ENCODE data around the gene INS. TPM values are rescaled to one million over a fixed set of nuclear protein-coding genes. Genes with fewer than 3 reads are reported as not detected.

Gene INS
- polyA plus RNA-seq, 2 of the 4 experiments (the other 2 are of a cell fraction) = not detected

DNA sequence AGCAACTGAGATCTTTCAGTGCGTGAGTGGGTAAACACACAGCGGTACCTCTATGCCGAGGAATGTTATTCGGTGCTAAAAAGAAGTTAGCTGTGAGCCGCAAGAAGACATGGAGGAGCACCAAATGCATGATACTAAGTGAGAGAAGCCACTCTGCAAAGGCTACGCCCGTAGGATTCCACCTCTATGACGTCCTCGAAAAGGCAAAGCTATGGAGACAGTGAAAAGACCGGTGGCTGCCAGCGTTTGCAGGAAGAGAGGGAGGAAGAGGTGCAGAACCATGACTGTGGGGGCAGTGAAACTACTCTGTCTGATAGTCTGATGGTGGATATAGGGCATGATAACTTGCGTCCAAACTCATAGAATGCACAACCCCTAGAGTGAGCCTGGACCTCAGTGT lies 50.5 kb downstream of the INS start:
- 87% methylated on average over 12 of the region's 12 CpGs for WGBS (ENCODE audit: missing lambda C conversion rate)
- TF ChIP-seq POLR2A (IDR thresholded peaks at IDR 0.05; ENCODE audit: low read length) = no peak
- no peak for TF ChIP-seq JUN (IDR thresholded peaks at IDR 0.05)
- TF ChIP-seq TFCP2L1 (CRISPR knock-in tag; IDR thresholded peaks at IDR 0.05) = no peak
- TF ChIP-seq CBX2 (IDR thresholded peaks at IDR 0.05; ENCODE audit: borderline replicate concordance, low read depth) = no peak
- TF ChIP-seq NR3C1 (IDR thresholded peaks at IDR 0.05) = no peak
- no peak for TF ChIP-seq HEYL (CRISPR knock-in tag; IDR thresholded peaks at IDR 0.05)
- no peak for TF ChIP-seq JUNB (IDR thresholded peaks at IDR 0.05)
- no peak for TF ChIP-seq RFX5 (IDR thresholded peaks at IDR 0.05)
- TF ChIP-seq FOSL2 (IDR thresholded peaks at IDR 0.05) = no peak
- no peak for TF ChIP-seq FOSL2 (CRISPR knock-in tag; IDR thresholded peaks at IDR 0.05)
- no peak for TF ChIP-seq ESRRA (IDR thresholded peaks at IDR 0.05; ENCODE audit: borderline replicate concordance, low read length)
- TF ChIP-seq, protein P1, sequence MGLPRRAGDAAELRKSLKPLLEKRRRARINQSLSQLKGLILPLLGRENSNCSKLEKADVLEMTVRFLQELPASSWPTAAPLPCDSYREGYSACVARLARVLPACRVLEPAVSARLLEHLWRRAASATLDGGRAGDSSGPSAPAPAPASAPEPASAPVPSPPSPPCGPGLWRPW (IDR thresholded peaks at IDR 0.05) = no peak
- TF ChIP-seq, protein P2, sequence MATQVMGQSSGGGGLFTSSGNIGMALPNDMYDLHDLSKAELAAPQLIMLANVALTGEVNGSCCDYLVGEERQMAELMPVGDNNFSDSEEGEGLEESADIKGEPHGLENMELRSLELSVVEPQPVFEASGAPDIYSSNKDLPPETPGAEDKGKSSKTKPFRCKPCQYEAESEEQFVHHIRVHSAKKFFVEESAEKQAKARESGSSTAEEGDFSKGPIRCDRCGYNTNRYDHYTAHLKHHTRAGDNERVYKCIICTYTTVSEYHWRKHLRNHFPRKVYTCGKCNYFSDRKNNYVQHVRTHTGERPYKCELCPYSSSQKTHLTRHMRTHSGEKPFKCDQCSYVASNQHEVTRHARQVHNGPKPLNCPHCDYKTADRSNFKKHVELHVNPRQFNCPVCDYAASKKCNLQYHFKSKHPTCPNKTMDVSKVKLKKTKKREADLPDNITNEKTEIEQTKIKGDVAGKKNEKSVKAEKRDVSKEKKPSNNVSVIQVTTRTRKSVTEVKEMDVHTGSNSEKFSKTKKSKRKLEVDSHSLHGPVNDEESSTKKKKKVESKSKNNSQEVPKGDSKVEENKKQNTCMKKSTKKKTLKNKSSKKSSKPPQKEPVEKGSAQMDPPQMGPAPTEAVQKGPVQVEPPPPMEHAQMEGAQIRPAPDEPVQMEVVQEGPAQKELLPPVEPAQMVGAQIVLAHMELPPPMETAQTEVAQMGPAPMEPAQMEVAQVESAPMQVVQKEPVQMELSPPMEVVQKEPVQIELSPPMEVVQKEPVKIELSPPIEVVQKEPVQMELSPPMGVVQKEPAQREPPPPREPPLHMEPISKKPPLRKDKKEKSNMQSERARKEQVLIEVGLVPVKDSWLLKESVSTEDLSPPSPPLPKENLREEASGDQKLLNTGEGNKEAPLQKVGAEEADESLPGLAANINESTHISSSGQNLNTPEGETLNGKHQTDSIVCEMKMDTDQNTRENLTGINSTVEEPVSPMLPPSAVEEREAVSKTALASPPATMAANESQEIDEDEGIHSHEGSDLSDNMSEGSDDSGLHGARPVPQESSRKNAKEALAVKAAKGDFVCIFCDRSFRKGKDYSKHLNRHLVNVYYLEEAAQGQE (IDR thresholded peaks at IDR 0.05) = no peak
- TF ChIP-seq PHF8 (IDR thresholded peaks at IDR 0.05; ENCODE audit: borderline replicate concordance, low read depth) = no peak
- no peak for TF ChIP-seq HDAC2 (IDR thresholded peaks at IDR 0.05)
- TF ChIP-seq GATA3 (IDR thresholded peaks at IDR 0.05; ENCODE audit: borderline replicate concordance) = no peak
- TF ChIP-seq, protein P3, sequence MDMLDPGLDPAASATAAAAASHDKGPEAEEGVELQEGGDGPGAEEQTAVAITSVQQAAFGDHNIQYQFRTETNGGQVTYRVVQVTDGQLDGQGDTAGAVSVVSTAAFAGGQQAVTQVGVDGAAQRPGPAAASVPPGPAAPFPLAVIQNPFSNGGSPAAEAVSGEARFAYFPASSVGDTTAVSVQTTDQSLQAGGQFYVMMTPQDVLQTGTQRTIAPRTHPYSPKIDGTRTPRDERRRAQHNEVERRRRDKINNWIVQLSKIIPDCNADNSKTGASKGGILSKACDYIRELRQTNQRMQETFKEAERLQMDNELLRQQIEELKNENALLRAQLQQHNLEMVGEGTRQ (IDR thresholded peaks at IDR 0.05) = no peak
- no peak for TF ChIP-seq CHD4 (IDR thresholded peaks at IDR 0.05; ENCODE audit: borderline replicate concordance)
- no peak for TF ChIP-seq ZC3H11A (IDR thresholded peaks at IDR 0.05)
- no peak for TF ChIP-seq CHD2 (IDR thresholded peaks at IDR 0.05; ENCODE audit: low read length, partially characterized antibody)
- Histone ChIP-seq H3K4me1 (no peaks in the 10 kb centered on the region), H3K4me3 (no peak overlapping the region), H3K4me2 (no peak overlapping the region), H3K27ac (no peak overlapping the region), H3K9me3 (no peaks in the 10 kb centered on the region)
- ChIA-PET CTCF (interaction anchor here (0.9 to 2.4 kb wide), 4 partner anchors 10 to 46 kb away, joined by 3 to 5 read pairs (median 4); no protein-coding TSS in a partner anchor), POLR2A (no interaction called here)
- ATAC-seq (no peak), FAIRE-seq (no peak), DNase-seq (ENCODE audit: low read depth in 1 of 2, low spot score in 1 of 2) (no peak)

Small RNAs within 50 kb of the gene (small RNA-seq; reads per million reads assigned to genes)
- gene MIR4686 = 0 reads per million in 6 experiments
- gene MIR483 = 0 to 1.4 (median 0) reads per million in 6 experiments

Other genes with a start within 250 kb of the INS start
- not detected in 2 replicates for gene TNNT3, start 241.5 kb downstream of the INS start, polyA plus RNA-seq (2011; rRNA removed)
- 0.15 TPM in 1 of 3 replicates, not detected in the others for gene TNNT3, start 241.5 kb downstream of the INS start, polyA plus RNA-seq (2017; fragmentation: RNase III; extraction: RNeasy Plus Mini Kit Qiagen cat#74134 plus additional on column Dnase treatment)
- gene MRPL23, start 213.9 kb downstream of the INS start, polyA plus RNA-seq (2011; rRNA removed) = 60.0 and 77.7 TPM in 2 replicates
- 151 to 160 TPM (median 160 TPM) in 3 replicates for gene MRPL23, start 213.9 kb downstream of the INS start, polyA plus RNA-seq (2017; fragmentation: RNase III; extraction: RNeasy Plus Mini Kit Qiagen cat#74134 plus additional on column Dnase treatment)
- 37.1 and 49.1 TPM in 2 replicates for gene H19, start 163.4 kb downstream of the INS start, polyA plus RNA-seq (2011; rRNA removed)
- 16.6 to 22.5 TPM (median 19.2 TPM) in 3 replicates for gene H19, start 163.4 kb downstream of the INS start, polyA plus RNA-seq (2017; fragmentation: RNase III; extraction: RNeasy Plus Mini Kit Qiagen cat#74134 plus additional on column Dnase treatment)
- gene IGF2, start 21.8 kb downstream of the INS start, polyA plus RNA-seq (2011; rRNA removed) = 2.0 and 4.9 TPM in 2 replicates
- gene IGF2, start 21.8 kb downstream of the INS start, polyA plus RNA-seq (2017; fragmentation: RNase III; extraction: RNeasy Plus Mini Kit Qiagen cat#74134 plus additional on column Dnase treatment) = 1.1 to 4.2 TPM (median 2.9 TPM) in 3 replicates
- not detected in 2 replicates for gene TH, start 10.6 kb upstream of the INS start, polyA plus RNA-seq (2011; rRNA removed)
- not detected in 3 replicates for gene TH, start 10.6 kb upstream of the INS start, polyA plus RNA-seq (2017; fragmentation: RNase III; extraction: RNeasy Plus Mini Kit Qiagen cat#74134 plus additional on column Dnase treatment)
- not detected in 2 replicates for gene ASCL2, start 109.4 kb upstream of the INS start, polyA plus RNA-seq (2011; rRNA removed)
- gene ASCL2, start 109.4 kb upstream of the INS start, polyA plus RNA-seq (2017; fragmentation: RNase III; extraction: RNeasy Plus Mini Kit Qiagen cat#74134 plus additional on column Dnase treatment) = not detected in 3 replicates
- gene C11orf21, start 140.7 kb upstream of the INS start, polyA plus RNA-seq (2011; rRNA removed) = not detected in 2 replicates
- not detected in 3 replicates for gene C11orf21, start 140.7 kb upstream of the INS start, polyA plus RNA-seq (2017; fragmentation: RNase III; extraction: RNeasy Plus Mini Kit Qiagen cat#74134 plus additional on column Dnase treatment)
- gene TSPAN32, start 140.8 kb upstream of the INS start, polyA plus RNA-seq (2011; rRNA removed) = not detected in 2 replicates
- not detected in 3 replicates for gene TSPAN32, start 140.8 kb upstream of the INS start, polyA plus RNA-seq (2017; fragmentation: RNase III; extraction: RNeasy Plus Mini Kit Qiagen cat#74134 plus additional on column Dnase treatment)
- gene CD81, start 216.1 kb upstream of the INS start, polyA plus RNA-seq (2011; rRNA removed) = 125 and 160 TPM in 2 replicates
- gene CD81, start 216.1 kb upstream of the INS start, polyA plus RNA-seq (2017; fragmentation: RNase III; extraction: RNeasy Plus Mini Kit Qiagen cat#74134 plus additional on column Dnase treatment) = 247 to 256 TPM (median 251 TPM) in 3 replicates
- gene TSSC4, start 239.5 kb upstream of the INS start, polyA plus RNA-seq (2011; rRNA removed) = 21.8 and 22.2 TPM in 2 replicates
- 45.1 to 45.8 TPM (median 45.5 TPM) in 3 replicates for gene TSSC4, start 239.5 kb upstream of the INS start, polyA plus RNA-seq (2017; fragmentation: RNase III; extraction: RNeasy Plus Mini Kit Qiagen cat#74134 plus additional on column Dnase treatment)

Data from A549 (cell line).